ENCODE measurements around the gene RBFOX2. TPM values are rescaled to one million over a fixed set of nuclear protein-coding genes. Genes with fewer than 3 reads are reported as not detected.

Gene RBFOX2
- total RNA-seq, 4 donors from 2014 or later: 46.6 to 82.7 (median 62.1) TPM

- no peaks in the 10 kb centered on the region for H3K36me3 ChIP-seq
- no peaks in the 10 kb centered on the region for H3K9me3 ChIP-seq
- TF ChIP-seq POLR2A (IDR thresholded peaks at IDR 0.05): no peak
- 3% methylated on average over 5 of the region's 5 CpGs for WGBS
- no peak for DNase-seq (ENCODE audit: low spot score in 2 of 2)
- H3K27me3 ChIP-seq: no peaks in the 10 kb centered on the region
- H3K4me3 ChIP-seq: peak overlapping the region; percentile 52
- H3K4me1 ChIP-seq: peaks cover 55% of the 10 kb centered on the region
- H3K27ac ChIP-seq: peak overlapping the region; percentile 80
Observed at GRCh38 chr22:35839841-35840301, 188.8 kb downstream of the RBFOX2 start.

GRCh38 chr22:35838855-35839576, 189.6 kb downstream of the RBFOX2 start:
- Histone ChIP-seq H3K27ac (peak overlapping the region; percentile 80), H3K9me3 (no peaks in the 10 kb centered on the region), H3K4me3 (peak overlapping the region; percentile 52), H3K36me3 (no peaks in the 10 kb centered on the region), H3K27me3 (no peaks in the 10 kb centered on the region), H3K4me1 (peaks cover 64% of the 10 kb centered on the region)
- TF ChIP-seq CTCF (IDR thresholded peaks at IDR 0.05) (peak in 1 of 2 donors; percentile 10), POLR2A (IDR thresholded peaks at IDR 0.05) (no peak)
- 12% methylated on average over 4 of the region's 4 CpGs for WGBS
- DNase-seq (ENCODE audit: low spot score in 2 of 2): no peak

GRCh38 chr22:35837101-35837727, 191.4 kb downstream of the RBFOX2 start:
- 68% methylated on average over 5 of the region's 5 CpGs for WGBS
- TF ChIP-seq CTCF (IDR thresholded peaks at IDR 0.05) (no peak), EP300 (IDR thresholded peaks at IDR 0.05) (no peak), POLR2A (IDR thresholded peaks at IDR 0.05) (no peak), POLR2AphosphoS5 (IDR thresholded peaks at IDR 0.05) (no peak)
- peaks cover 73% of the 10 kb centered on the region for H3K4me1 ChIP-seq
- DNase-seq (ENCODE audit: low spot score in 2 of 2): no peak
- H3K27me3 ChIP-seq: no peaks in the 10 kb centered on the region
- H3K4me3 ChIP-seq: no peak overlapping the region
- no peaks in the 10 kb centered on the region for H3K9me3 ChIP-seq
- no peaks in the 10 kb centered on the region for H3K36me3 ChIP-seq
- H3K27ac ChIP-seq: no peak overlapping the region

GRCh38 chr22:35835998-35836691, 192.5 kb downstream of the RBFOX2 start:
- H3K4me1 ChIP-seq: peaks cover 73% of the 10 kb centered on the region

More at GRCh38 chr22:35835998-35836691, 192.5 kb downstream of the RBFOX2 start:
- DNase-seq (ENCODE audit: low spot score in 2 of 2): no peak
- TF ChIP-seq POLR2AphosphoS5 (IDR thresholded peaks at IDR 0.05) (no peak), POLR2A (IDR thresholded peaks at IDR 0.05) (no peak), CTCF (IDR thresholded peaks at IDR 0.05) (no peak), EP300 (IDR thresholded peaks at IDR 0.05) (no peak)
- H3K36me3 ChIP-seq: no peaks in the 10 kb centered on the region
- 5% methylated on average over 6 of the region's 6 CpGs for WGBS
- H3K27ac ChIP-seq: peak overlapping the region; percentile 83
- H3K27me3 ChIP-seq: no peaks in the 10 kb centered on the region
- H3K9me3 ChIP-seq: no peaks in the 10 kb centered on the region
- H3K4me3 ChIP-seq: peak overlapping the region; percentile 43
